ENCODE measurements around the gene SPN. TPM values are rescaled to one million over a fixed set of nuclear protein-coding genes. Genes with fewer than 3 reads are reported as not detected.
"Not testable (repeated sequence)": the region's sequence is repeated elsewhere in the genome, so short reads cannot be mapped to it uniquely, and the experiment has no call there.

SPN gene
- total and polyA plus RNA-seq, 2 experiments from 2014 or later = 0.03 to 0.05 TPM

- H3K36me3 ChIP-seq (replicated peaks; ENCODE audit: insufficient read depth, low read depth); H3K9me3 ChIP-seq (ENCODE audit: low read depth); H2AFZ ChIP-seq; H3K27ac ChIP-seq; H3K27me3 ChIP-seq; H3K79me2 ChIP-seq; H3K4me3 ChIP-seq; H4K20me1 ChIP-seq (ENCODE audit: insufficient read depth, poor library complexity, severe bottlenecking); H3K4me1 ChIP-seq (ENCODE audit: insufficient read depth); H3K9me2 ChIP-seq (replicated peaks; ENCODE audit: insufficient read depth); DNase-seq (ENCODE audit: low spot score); H3K4me2 ChIP-seq: not testable (repeated sequence)
- WGBS (ENCODE audit: low lambda C conversion rate, missing lambda C conversion rate) = 93% methylated on average over 11 of the region's 16 CpGs
Observed at GRCh38 chr16:29626778-29627331, 36.2 kb upstream of the SPN start.

- 51% methylated on average over 4 of the region's 7 CpGs for WGBS (ENCODE audit: low lambda C conversion rate, missing lambda C conversion rate)
- H3K9me3 ChIP-seq (ENCODE audit: low read depth); DNase-seq (ENCODE audit: low spot score); H3K4me1 ChIP-seq (ENCODE audit: insufficient read depth); H3K79me2 ChIP-seq; H2AFZ ChIP-seq; H3K4me3 ChIP-seq; H3K36me3 ChIP-seq (replicated peaks; ENCODE audit: insufficient read depth, low read depth); H3K9me2 ChIP-seq (replicated peaks; ENCODE audit: insufficient read depth); H3K27me3 ChIP-seq; H4K20me1 ChIP-seq (ENCODE audit: insufficient read depth, poor library complexity, severe bottlenecking); H3K27ac ChIP-seq; H3K4me2 ChIP-seq: not testable (repeated sequence)
Observed at GRCh38 chr16:29627661-29628075, 35.4 kb upstream of the SPN start.

DNA sequence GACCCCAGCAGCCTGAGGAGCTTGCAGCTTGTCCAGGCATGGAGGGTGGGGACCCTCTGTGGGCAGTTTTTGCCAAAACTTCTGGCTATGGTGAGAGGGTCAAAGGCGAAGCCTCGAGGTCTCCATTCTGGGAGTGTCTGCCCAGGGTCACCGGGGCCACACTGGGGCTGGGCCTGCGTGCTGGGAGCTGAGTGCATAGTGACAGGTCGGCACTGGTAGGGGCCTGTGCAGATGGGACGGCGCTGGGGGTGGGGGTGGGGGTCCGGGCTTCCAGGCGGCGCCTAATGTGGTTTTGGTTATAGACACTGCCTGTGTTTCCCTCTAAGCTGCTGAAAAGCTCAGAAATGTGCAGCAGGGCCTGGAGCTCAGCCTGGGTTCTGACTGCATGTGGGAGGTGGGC, 34.3 kb upstream of the SPN start:
- not testable (repeated sequence) for H3K9me3 ChIP-seq (ENCODE audit: low read depth); H3K27me3 ChIP-seq; H3K4me2 ChIP-seq; H3K4me3 ChIP-seq; H3K9me2 ChIP-seq (replicated peaks; ENCODE audit: insufficient read depth); H2AFZ ChIP-seq; H3K4me1 ChIP-seq (ENCODE audit: insufficient read depth); H3K27ac ChIP-seq; H4K20me1 ChIP-seq (ENCODE audit: insufficient read depth, poor library complexity, severe bottlenecking); H3K79me2 ChIP-seq; DNase-seq (ENCODE audit: low spot score); H3K36me3 ChIP-seq (replicated peaks; ENCODE audit: insufficient read depth, low read depth)
- WGBS (ENCODE audit: low lambda C conversion rate, missing lambda C conversion rate) = no CpG with 5 or more reads among the region's 10 CpGs

GRCh38 chr16:29629318-29629717, 33.7 kb upstream of the SPN start:
- H3K4me3 ChIP-seq; H3K27me3 ChIP-seq; H2AFZ ChIP-seq; H3K27ac ChIP-seq; H3K4me1 ChIP-seq (ENCODE audit: insufficient read depth); H4K20me1 ChIP-seq (ENCODE audit: insufficient read depth, poor library complexity, severe bottlenecking); H3K9me2 ChIP-seq (replicated peaks; ENCODE audit: insufficient read depth); H3K36me3 ChIP-seq (replicated peaks; ENCODE audit: insufficient read depth, low read depth); H3K9me3 ChIP-seq (ENCODE audit: low read depth); H3K4me2 ChIP-seq; H3K79me2 ChIP-seq; DNase-seq (ENCODE audit: low spot score): not testable (repeated sequence)
- WGBS (ENCODE audit: low lambda C conversion rate, missing lambda C conversion rate) = 91% methylated on average over 10 of the region's 10 CpGs

DNA sequence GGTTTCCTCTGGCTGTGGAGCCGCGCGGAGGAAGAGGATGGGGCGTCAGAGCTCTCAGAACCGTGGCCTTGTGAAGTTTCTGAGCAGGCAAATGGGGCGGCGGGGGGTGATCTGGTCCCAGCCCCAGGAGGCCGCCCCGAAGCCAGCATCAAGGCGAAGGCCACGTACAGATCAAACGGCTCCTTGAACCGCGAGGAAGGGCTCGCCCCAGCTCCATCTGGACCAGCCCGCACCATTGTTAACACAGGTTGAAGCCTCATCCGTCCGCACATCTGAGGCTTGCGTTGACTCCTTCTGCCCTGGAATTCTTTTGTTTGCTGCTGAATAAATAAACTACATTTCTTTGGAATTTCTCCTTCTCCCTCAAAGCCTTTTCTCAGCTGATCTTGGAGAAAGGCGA, 31.4 kb upstream of the SPN start:
- not testable (repeated sequence) for H3K36me3 ChIP-seq (replicated peaks; ENCODE audit: insufficient read depth, low read depth); H3K9me2 ChIP-seq (replicated peaks; ENCODE audit: insufficient read depth); H4K20me1 ChIP-seq (ENCODE audit: insufficient read depth, poor library complexity, severe bottlenecking); H3K4me3 ChIP-seq; H3K27me3 ChIP-seq; H3K79me2 ChIP-seq; H3K27ac ChIP-seq; H3K9me3 ChIP-seq (ENCODE audit: low read depth); H3K4me1 ChIP-seq (ENCODE audit: insufficient read depth); H3K4me2 ChIP-seq; DNase-seq (ENCODE audit: low spot score); H2AFZ ChIP-seq
- WGBS (ENCODE audit: low lambda C conversion rate, missing lambda C conversion rate) = 81% methylated on average over 20 of the region's 20 CpGs

GRCh38 chr16:29635902-29636301, 27.1 kb upstream of the SPN start:
- not testable (repeated sequence) for H3K4me1 ChIP-seq (ENCODE audit: insufficient read depth); H4K20me1 ChIP-seq (ENCODE audit: insufficient read depth, poor library complexity, severe bottlenecking); H3K79me2 ChIP-seq; H3K27ac ChIP-seq; H3K36me3 ChIP-seq (replicated peaks; ENCODE audit: insufficient read depth, low read depth); H3K9me2 ChIP-seq (replicated peaks; ENCODE audit: insufficient read depth); H3K4me2 ChIP-seq; H3K9me3 ChIP-seq (ENCODE audit: low read depth); H3K4me3 ChIP-seq; H2AFZ ChIP-seq; DNase-seq (ENCODE audit: low spot score); H3K27me3 ChIP-seq
- WGBS (ENCODE audit: low lambda C conversion rate, missing lambda C conversion rate) = 77% methylated on average over 13 of the region's 16 CpGs

GRCh38 chr16:29636368-29636767, 26.7 kb upstream of the SPN start:
- DNase-seq (ENCODE audit: low spot score); H3K27ac ChIP-seq; H3K4me3 ChIP-seq; H2AFZ ChIP-seq; H4K20me1 ChIP-seq (ENCODE audit: insufficient read depth, poor library complexity, severe bottlenecking); H3K4me1 ChIP-seq (ENCODE audit: insufficient read depth); H3K79me2 ChIP-seq; H3K27me3 ChIP-seq; H3K36me3 ChIP-seq (replicated peaks; ENCODE audit: insufficient read depth, low read depth); H3K9me2 ChIP-seq (replicated peaks; ENCODE audit: insufficient read depth); H3K4me2 ChIP-seq; H3K9me3 ChIP-seq (ENCODE audit: low read depth): not testable (repeated sequence)
- 60% methylated on average over 2 of the region's 5 CpGs for WGBS (ENCODE audit: low lambda C conversion rate, missing lambda C conversion rate)

DNA sequence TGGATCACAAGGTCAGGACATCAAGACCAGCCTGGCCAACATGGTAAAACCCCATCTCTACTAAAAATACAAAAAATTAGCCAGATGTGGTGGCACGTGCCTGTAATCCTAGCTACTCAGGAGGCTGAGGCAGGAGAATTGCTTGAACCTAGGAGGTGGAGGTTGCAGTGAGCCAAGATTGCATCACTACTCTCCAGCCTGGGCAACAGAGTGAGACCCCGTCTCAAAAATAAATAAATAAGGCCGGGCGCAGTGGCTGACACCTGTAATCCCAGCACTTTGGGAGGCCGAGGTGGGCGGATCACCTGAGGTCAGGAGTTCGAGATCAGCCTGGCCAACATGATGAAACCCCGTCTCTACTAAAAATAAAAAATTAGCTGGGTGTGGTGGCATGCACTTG, 24.3 kb upstream of the SPN start:
- H3K9me2 ChIP-seq (replicated peaks; ENCODE audit: insufficient read depth); H3K9me3 ChIP-seq (ENCODE audit: low read depth); H3K36me3 ChIP-seq (replicated peaks; ENCODE audit: insufficient read depth, low read depth); H2AFZ ChIP-seq; H3K27me3 ChIP-seq; H4K20me1 ChIP-seq (ENCODE audit: insufficient read depth, poor library complexity, severe bottlenecking); H3K4me1 ChIP-seq (ENCODE audit: insufficient read depth); H3K4me2 ChIP-seq; H3K79me2 ChIP-seq; DNase-seq (ENCODE audit: low spot score); H3K27ac ChIP-seq; H3K4me3 ChIP-seq: not testable (repeated sequence)
- 95% methylated on average over 8 of the region's 8 CpGs for WGBS (ENCODE audit: low lambda C conversion rate, missing lambda C conversion rate)

Measured in hepatocyte (in vitro differentiated cells).